Lung microvascular endothelial cell (primary cell): ENCODE data around the gene EFTUD2. TPM values are rescaled to one million over a fixed set of nuclear protein-coding genes. Genes with fewer than 3 reads are reported as not detected.

Experiments used
- DNase-seq, 2 donors: peaks; one replicate each; pipeline versions ENCODE4 v3.0.0 to v3.0.0-alpha.2; 2010; ENCODE audit warnings: low read depth in 2 of 2
- total RNA-seq: library from RNA; depleted of rRNA; stranded (reverse); fragments of >200 nt; gene quantifications from 2 replicates; pipeline ENCODE4 v1.2.1, GENCODE V29; 2014

EFTUD2 gene
- total RNA-seq, 1 donor from 2014 or later: 116 TPM

GRCh38 chr17:44910231-44911106, 11.2 kb upstream of the EFTUD2 start:
- no peak for DNase-seq

- DNase-seq: no peak
These were observed 10.5 kb upstream of the EFTUD2 start for GRCh38 chr17:44909681-44910144.

- DNase-seq: no peak
These were observed 9.6 kb upstream of the EFTUD2 start for GRCh38 chr17:44908761-44909326.

GRCh38 chr17:44907729-44908470, 8.7 kb upstream of the EFTUD2 start:
- no peak for DNase-seq

GRCh38 chr17:44906763-44907728, 7.8 kb upstream of the EFTUD2 start:
- DNase-seq: no peak

- DNase-seq: peak in 1 of 2 donors; percentile 94
These were observed 6.9 kb upstream of the EFTUD2 start for GRCh38 chr17:44906010-44906646.

- DNase-seq: no peak
These were observed 6.1 kb upstream of the EFTUD2 start for GRCh38 chr17:44905006-44906000.

GRCh38 chr17:44904001-44904984, 5.0 kb upstream of the EFTUD2 start:
- DNase-seq: no peak

- peak in 1 of 2 donors; percentile 28 for DNase-seq
These were observed 3.9 kb upstream of the EFTUD2 start for GRCh38 chr17:44903012-44903685.

- no peak for DNase-seq
These were observed 3.0 kb upstream of the EFTUD2 start for GRCh38 chr17:44902135-44902760.

GRCh38 chr17:44901411-44901921, 2.2 kb upstream of the EFTUD2 start:
- peak; percentile 71 to 78 for DNase-seq

GRCh38 chr17:44900894-44901293, 1.6 kb upstream of the EFTUD2 start:
- peak; percentile 79 to 96 for DNase-seq

- peak; percentile 68 for DNase-seq
These were observed 524 bp downstream of the EFTUD2 start for GRCh38 chr17:44898768-44899073.

GRCh38 chr17:44894642-44895041, 4.6 kb downstream of the EFTUD2 start:
- no peak for DNase-seq

GRCh38 chr17:44892250-44892649, 7.0 kb downstream of the EFTUD2 start:
- no peak for DNase-seq

GRCh38 chr17:44889003-44889402, 10.2 kb downstream of the EFTUD2 start:
- DNase-seq: no peak
